GM19240 (cell line): ENCODE results near the gene RPGRIP1L.
"Not testable (repeated sequence)": the region's sequence is repeated elsewhere in the genome, so short reads cannot be mapped to it uniquely, and the experiment has no call there.

Experiments used
- DNase-seq: peaks from one replicate; pipeline ENCODE4 v3.0.0; 2011; ENCODE audit warnings: low spot score; ENCODE audit not compliant: insufficient read length

The RPGRIP1L gene

DNA sequence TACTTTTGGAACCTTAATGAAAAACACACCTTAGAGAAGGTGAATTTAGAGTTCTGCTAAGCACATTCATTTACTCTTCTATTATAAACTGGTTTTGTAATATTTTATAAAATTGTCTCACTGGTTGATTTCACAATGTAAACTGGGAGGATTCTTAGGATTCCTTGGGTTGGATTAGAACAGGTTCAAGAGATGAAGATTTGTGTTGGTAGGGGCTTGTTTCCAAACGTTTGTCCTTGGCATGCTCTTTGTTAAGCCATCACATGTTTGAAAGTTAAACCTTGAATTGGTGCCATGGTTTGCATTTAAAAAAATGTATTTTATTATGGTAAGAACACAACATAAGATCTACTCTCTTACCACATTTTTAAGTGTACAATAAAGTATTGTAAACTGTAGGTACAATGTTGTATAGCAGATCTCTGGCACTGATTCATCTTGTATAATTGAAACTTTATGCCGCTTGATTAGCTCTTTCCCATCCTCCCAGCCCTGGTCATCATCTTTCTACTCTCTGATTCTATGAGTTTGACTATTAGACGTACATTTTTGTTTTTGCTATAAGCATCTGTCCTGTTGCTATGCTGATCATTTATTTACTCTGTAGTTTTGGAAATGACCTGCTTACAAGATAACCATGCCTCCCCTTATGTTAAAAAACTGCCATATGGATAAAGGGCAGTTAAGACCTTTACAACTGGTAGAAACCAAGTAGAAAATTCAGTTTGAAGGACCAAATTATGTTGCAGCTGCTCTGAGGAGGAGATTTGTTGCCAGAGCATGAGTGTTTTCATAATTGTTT lies 9.9 kb upstream of the RPGRIP1L start:
- no peak for DNase-seq

GRCh38 chr16:53712065-53712464 lies 8.4 kb upstream of the RPGRIP1L start:
- no peak for DNase-seq

- DNase-seq: no peak
Observed at GRCh38 chr16:53711390-53711789, 7.7 kb upstream of the RPGRIP1L start.

DNA sequence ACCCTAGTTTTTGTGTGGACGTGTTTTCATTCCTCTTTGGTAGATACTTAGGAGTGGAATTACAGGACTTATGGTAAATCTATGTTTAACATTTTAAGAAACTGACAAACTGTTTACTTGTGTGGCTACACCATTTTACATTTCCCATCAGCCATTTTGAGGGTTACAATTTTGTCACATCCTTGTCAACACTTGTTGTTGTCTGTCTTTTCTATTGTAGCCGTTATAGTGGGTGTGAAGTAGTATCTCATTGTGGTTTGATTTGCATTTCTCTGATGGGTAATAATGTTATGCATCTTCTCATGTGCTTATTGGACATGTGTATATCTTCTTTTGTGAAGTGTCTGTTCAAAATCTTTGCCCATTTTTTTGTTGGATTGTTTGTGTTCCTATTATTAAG lies 4.8 kb upstream of the RPGRIP1L start:
- no peak for DNase-seq

DNA sequence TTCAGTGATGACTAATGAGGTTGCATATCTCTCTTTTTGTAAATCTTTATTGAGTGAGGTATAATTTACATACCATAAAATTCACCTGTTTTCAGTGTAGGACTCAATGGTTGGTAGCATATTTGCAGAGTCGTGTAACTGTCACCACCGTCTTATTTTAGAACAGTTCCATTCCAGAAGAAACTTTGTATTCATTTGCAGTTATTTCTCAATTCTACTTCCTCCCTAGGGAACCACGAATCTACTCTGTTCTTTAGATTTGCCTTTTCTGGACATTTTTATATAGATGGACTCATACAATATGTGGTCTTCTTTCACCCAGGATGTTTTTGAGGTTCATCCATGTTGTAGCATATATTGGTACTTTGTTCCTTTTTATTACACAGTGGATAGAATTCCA lies 4.0 kb upstream of the RPGRIP1L start:
- no peak for DNase-seq

GRCh38 chr16:53704445-53704813 lies 770 bp upstream of the RPGRIP1L start:
- no peak for DNase-seq

DNA sequence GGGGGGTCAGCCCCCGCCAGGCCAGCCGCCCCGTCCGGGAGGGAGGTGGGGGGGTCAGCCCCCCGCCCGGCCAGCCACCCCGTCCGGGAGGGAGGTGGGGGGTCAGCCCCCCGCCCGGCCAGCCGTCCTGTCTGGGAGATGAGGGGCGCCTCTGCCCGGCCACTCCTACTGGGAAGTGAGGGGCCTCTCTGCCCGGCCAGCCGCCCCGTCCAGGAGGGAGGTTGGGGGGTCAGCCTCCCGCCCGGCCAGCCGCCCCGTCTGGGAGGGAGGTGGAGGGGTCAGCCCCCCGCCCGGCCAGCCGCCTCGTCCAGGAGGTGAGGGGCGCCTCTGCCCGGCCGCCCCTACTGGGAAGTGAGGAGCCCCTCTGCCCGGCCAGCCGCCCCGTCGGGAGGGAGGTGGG lies 5.4 kb downstream of the RPGRIP1L start:
- DNase-seq: not testable (repeated sequence)

GRCh38 chr16:53695070-53695469 lies 8.6 kb downstream of the RPGRIP1L start:
- no peak for DNase-seq

DNA sequence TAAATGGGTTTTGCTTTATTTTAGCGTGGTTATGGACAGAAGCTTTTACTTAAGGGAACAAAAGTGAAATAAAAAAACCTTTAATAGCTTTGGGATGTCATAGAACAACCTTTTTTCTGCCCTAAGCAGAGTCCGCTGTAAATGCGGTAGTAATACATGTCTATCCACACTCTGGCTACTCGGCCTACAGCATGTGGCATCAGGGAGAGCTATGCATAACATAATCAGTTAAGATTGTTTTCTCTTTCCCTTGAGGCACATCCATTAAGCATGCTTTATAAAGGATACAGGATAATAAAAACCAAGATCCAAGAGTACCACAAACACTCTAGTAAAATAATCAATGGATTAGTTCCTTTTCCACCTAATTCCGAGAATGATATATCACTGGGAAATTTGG lies 10.3 kb downstream of the RPGRIP1L start:
- DNase-seq: no peak

DNA sequence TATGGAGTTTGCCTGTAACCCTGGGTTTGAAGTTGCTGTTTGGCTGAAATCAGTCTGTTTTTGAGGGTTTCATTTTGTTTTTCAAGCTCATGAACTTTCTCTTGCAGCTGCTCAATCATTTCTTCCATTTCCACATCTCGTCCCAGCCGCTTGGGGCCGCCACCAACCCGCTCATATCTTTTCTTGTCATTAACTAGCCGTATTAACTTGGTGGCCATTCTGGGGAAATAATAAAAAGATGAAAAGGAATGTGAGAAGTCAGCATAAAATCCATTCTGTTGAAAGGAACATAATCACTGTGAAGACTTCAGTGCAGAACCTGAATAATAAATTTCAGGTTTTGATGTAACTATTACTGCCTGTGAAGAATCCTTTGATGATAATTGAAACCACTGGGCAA lies 11.5 kb downstream of the RPGRIP1L start:
- DNase-seq: no peak

GRCh38 chr16:53690771-53691170 lies 12.9 kb downstream of the RPGRIP1L start:
- DNase-seq: no peak

GRCh38 chr16:53689636-53690035 lies 14.0 kb downstream of the RPGRIP1L start:
- no peak for DNase-seq

GRCh38 chr16:53686710-53687109 lies 16.9 kb downstream of the RPGRIP1L start:
- DNase-seq: no peak

DNA sequence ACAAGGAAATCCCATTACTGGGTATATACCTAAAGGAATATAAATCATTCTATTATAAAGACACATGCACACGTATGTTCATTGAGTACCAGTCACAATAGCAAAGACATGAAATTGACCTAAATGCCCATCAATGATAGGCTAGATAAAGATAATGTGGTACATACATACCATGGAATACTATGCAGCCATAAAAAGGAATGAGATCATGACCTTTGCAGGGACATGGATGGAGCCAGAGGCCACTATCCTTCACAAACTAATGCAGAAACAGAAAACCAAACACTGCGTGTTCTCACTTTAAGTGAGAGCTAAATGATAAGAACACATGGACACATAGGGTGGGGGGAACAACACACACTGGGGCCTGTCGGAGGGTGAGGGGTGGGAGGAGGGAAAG lies 18.3 kb downstream of the RPGRIP1L start:
- DNase-seq: not testable (repeated sequence)

GRCh38 chr16:53681354-53681753 lies 22.3 kb downstream of the RPGRIP1L start:
- no peak for DNase-seq

GRCh38 chr16:53680756-53681155 lies 22.9 kb downstream of the RPGRIP1L start:
- no peak for DNase-seq

DNA sequence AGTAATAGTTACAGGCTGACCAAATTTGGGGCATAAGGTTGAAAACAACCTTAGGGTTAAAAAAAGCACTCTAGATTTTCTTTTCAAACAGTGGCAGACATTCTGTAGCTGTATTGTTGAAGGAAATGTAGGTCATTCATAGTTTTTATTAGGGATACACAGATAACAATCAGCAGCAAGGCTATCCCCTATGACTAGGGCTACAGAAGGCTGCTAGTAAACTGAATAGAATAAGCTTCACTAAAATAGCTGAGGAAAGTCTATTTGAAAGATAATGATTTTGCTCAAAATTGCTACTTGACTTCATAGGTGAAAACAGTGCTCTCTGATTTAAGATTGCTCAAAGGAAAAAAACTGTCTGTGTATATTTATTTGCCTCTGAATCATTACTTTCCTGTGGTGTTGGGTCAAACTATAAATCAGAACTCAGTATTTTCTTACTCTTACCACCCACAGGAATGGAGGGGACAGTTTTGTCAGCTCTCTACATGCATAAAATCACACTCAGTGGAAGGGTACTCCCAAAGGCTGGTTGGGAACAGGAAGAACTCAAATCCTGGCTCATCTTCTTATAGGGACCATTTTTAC lies 24.8 kb downstream of the RPGRIP1L start:
- DNase-seq: no peak

GRCh38 chr16:53678155-53678554 lies 25.5 kb downstream of the RPGRIP1L start:
- DNase-seq: no peak

GRCh38 chr16:53673189-53673588 lies 30.5 kb downstream of the RPGRIP1L start:
- no peak for DNase-seq

- no peak for DNase-seq
Observed at GRCh38 chr16:53672461-53672860, 31.2 kb downstream of the RPGRIP1L start.

GRCh38 chr16:53668869-53669268 lies 34.8 kb downstream of the RPGRIP1L start:
- DNase-seq: no peak

DNA sequence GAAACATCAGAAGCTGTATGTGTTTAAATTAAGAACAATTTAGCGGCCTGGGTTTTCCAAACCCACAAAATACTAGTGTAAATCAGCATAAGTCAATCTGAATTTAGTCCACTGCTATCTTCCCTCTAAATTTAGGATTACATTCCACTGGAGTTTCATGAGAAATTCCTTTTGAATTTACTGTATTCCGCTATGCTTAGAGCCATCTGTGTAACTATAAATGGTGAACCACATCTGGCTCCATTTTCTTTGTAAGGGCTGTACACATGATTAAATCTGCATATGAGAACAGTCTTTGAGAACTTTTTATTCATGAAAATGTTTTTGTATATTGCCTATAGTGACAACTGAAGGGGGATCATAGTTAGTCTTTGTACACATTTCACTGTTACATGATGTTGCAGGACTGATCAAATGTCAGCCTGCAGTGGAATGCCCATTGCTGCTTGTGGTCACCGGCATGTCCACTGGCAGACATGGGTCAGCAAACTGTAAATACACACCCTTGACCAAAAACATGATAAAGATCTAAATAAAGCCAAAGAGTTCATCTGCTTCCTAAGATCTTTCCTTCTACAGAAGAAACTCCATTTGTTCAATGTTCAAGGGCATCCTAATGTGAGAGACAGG lies 36.8 kb downstream of the RPGRIP1L start:
- no peak for DNase-seq
